SH-SY5Y (cell line): ENCODE data around the gene TYMS.

ENCODE experiments used
- GATA2 ChIP-seq: IDR thresholded peaks from 2 replicates; pipeline ENCODE4 v1.6.1; 2011; ENCODE audit warnings: mild to moderate bottlenecking, low read depth, low read length
- GATA3 ChIP-seq: IDR thresholded peaks from 2 replicates; pipeline ENCODE4 v1.6.1; 2011; ENCODE audit warnings: low read depth, mild to moderate bottlenecking, low read length, moderate library complexity

- TF ChIP-seq GATA2: no peak
- TF ChIP-seq GATA3: no peak
Observed at GRCh38 chr18:709771-710170, 52.3 kb downstream of the TYMS start.
